Ovary (tissue), 9 donors: ENCODE data around the gene MSH3. TPM values are rescaled to one million over a fixed set of nuclear protein-coding genes. Genes with fewer than 3 reads are reported as not detected.

Experiments used
- DNase-seq, 5 donors: peaks; one replicate each; pipeline ENCODE4 v3.0.0-alpha.2; 2019 to 2020
- H3K27ac ChIP-seq, 2 donors: fragments of 200-600 bp; one replicate each; pipeline versions ENCODE4 v1.5.1 to v1.8.0; 2019 to 2022
- H3K27me3 ChIP-seq: fragments of 200-600 bp; one replicate; pipeline ENCODE4 v1.8.0; 2022
- H3K36me3 ChIP-seq: fragments of 200-600 bp; sonication (generic); one replicate; pipeline ENCODE4 v1.5.1; 2019
- H3K4me1 ChIP-seq: one replicate; pipeline ENCODE4 v1.8.1; 2013; ENCODE audit warnings: mild to moderate bottlenecking, moderate library complexity; ENCODE audit not compliant: insufficient read depth
- H3K4me3 ChIP-seq: fragments of 200-600 bp; sonication (generic); one replicate; pipeline ENCODE4 v1.5.1; 2017
- H3K9me3 ChIP-seq, 2 donors: fragments of 200-600 bp in 1 of 2; sonication (generic) in 1 of 2; one replicate each; pipeline versions ENCODE4 v1.5.1 to v1.8.1; 2013 to 2019; ENCODE audit warnings: mild to moderate bottlenecking in 1 of 2, moderate library complexity in 1 of 2
- EP300 ChIP-seq: sonication (generic); formaldehyde crosslinking; IDR thresholded peaks from one replicate; pipeline ENCODE4 v1.6.1; 2017; ENCODE audit warnings: antibody characterized with exemption
- POLR2A ChIP-seq: fragments of 450-650 bp; IDR thresholded peaks from one replicate; pipeline ENCODE4 v1.6.1; 2017; ENCODE audit warnings: antibody characterized with exemption, mild to moderate bottlenecking, moderate library complexity
- WGBS, 3 donors: extraction: QIAGEN DNeasy Blood & Tissue Kit in 1 of 3; methylation state at CpG; one replicate each; pipeline versions ENCODE4 v1.1.5 to v1.1.7; 2013 to 2017; 5-methylcytosine and 5-hydroxymethylcytosine counted together
- intact Hi-C, 4 donors: fragments of 100-400 bp; cut with DNase I; formaldehyde crosslinking; loops; one replicate each; pipeline versions ENCODE4 v1.11.0 to v1.15.1; 2022 to 2023
- polyA plus RNA-seq, 2 donors: library from polyadenylated mRNA; stranded (reverse); fragments of 200-250 nt in 1 of 2; fragments of 350-450 nt in 1 of 2; fragmentation: Illumina TruSeq in 1 of 2; extraction: RNeasy Lipid Tissue Mini Kit (QIAGEN cat#74804) in 1 of 2; gene quantifications; one replicate each; pipeline ENCODE4 v1.2.3, GENCODE V29; 2013 to 2014
- total RNA-seq, 7 donors: library from RNA; depleted of rRNA in 2 of 7; stranded (reverse); fragments of >200 nt in 2 of 7; fragmentation: NEBNext Ultra II Directional in 3 of 7; extraction: Animal tissue kit (Norgen Biotek cat#: 25700) in 3 of 7; gene quantifications; one replicate each; pipeline versions ENCODE4 v1.1.0 to v1.2.4, GENCODE V29; 2016 to 2023
- TF ChIP-seq, protein P1 (sequence below), 3 donors: fragments of 450-650 bp in 2 of 3; fragments of 200-600 bp in 1 of 3; IDR thresholded peaks; one replicate each; pipeline versions ENCODE4 v1.5.1 to v1.8.0; 2016 to 2022; ENCODE audit warnings: antibody characterized with exemption in 3 of 3, mild to moderate bottlenecking in 1 of 3
- donor health status: DM: no; HTN: no; CAD: no; lungs with moderate emphysema.
- donor health status: DM: no; HTN: no; CAD: no.
- donor health status: Bipolar disorder and iron deficiency.
- donor health status: DM: yes; HTN: yes; CAD: no.
- donor health status: DM: no; HTN: no; CAD: no.
- donor health status: DM: yes; HTN: yes; CAD: no.

MSH3 gene
- total and polyA plus RNA-seq, 9 donors: 5.1 to 17.0 (median 13.1) TPM

DNA sequence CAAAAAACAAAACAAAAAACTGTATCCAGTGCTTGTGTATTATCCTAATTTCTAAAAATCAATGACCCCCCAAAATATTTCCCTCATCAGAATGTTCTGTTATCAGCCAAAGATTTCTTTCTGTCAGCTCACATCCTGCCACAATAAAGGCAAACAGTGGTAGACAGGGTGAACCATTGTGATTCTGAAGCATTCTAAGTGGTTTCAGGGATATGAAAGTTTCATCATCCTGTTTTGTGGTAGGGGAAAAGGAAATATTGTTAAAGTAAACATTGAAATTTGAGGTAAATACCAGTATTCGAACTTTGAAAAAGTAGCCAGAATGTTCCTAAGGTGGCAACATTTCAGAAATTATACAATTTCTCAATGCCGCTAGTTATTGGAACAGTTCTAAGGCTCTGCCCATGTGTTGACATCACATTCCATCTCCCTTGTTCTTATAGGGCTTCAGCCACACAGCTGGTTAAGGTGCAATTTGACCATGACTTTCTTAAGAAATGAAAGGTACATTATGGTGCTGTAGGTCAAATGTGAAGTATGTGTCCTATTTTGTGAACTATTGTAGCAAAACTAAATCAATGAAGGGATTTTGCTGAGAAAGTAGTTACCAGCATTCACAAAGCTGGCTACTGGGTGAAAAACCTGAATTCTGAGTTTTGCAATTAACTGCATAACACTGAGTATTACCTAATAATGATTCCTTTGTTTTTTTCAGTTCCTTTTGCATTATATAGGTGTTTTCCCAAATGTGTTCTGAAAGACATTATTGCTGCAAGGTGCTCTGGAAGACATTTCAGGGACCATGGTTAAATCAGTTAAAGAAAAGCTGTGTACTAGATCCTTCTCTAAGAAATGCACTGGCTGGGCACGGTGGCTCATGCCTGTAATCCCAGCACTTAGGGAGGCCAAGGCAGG, 198.1 kb downstream of the MSH3 start:
- no peaks in the 10 kb centered on the region for H3K27me3 ChIP-seq
- no peaks in the 10 kb centered on the region for H3K4me1 ChIP-seq
- intact Hi-C loops: no loop called here
- H3K36me3 ChIP-seq: no peaks in the 10 kb centered on the region
- TF ChIP-seq, protein P1, sequence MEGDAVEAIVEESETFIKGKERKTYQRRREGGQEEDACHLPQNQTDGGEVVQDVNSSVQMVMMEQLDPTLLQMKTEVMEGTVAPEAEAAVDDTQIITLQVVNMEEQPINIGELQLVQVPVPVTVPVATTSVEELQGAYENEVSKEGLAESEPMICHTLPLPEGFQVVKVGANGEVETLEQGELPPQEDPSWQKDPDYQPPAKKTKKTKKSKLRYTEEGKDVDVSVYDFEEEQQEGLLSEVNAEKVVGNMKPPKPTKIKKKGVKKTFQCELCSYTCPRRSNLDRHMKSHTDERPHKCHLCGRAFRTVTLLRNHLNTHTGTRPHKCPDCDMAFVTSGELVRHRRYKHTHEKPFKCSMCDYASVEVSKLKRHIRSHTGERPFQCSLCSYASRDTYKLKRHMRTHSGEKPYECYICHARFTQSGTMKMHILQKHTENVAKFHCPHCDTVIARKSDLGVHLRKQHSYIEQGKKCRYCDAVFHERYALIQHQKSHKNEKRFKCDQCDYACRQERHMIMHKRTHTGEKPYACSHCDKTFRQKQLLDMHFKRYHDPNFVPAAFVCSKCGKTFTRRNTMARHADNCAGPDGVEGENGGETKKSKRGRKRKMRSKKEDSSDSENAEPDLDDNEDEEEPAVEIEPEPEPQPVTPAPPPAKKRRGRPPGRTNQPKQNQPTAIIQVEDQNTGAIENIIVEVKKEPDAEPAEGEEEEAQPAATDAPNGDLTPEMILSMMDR (IDR thresholded peaks at IDR 0.05): no peak
- TF ChIP-seq POLR2A (no peak), EP300 (no peak)
- 85 to 89% (median 87%) methylated on average over 3 of the region's 3 CpGs for WGBS, 3 donors
- DNase-seq: no peak
- no peak overlapping the region for H3K4me3 ChIP-seq
- peaks cover 0 to 5% of the 10 kb centered on the region in 2 donors for H3K9me3 ChIP-seq
- H3K27ac ChIP-seq: no peak overlapping the region

DNA sequence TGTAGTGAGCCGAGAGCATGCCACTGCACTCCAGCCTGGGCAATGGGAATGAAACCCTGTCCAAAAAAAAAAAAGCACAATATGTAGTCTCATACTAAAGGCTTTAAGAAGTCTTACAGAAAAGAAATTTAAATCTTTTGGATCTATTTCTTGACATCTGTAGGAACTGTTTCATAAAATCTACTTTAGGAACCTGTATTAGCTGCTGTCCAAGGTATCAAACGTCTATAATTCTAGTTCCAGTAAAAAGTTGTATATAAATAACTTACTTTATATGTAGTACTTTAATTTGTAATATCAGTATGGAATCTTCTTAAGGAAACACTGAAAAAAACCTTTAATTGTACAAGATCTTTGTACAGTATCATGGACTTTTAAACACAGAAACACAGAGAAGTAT, 199.0 kb downstream of the MSH3 start:
- no peaks in the 10 kb centered on the region for H3K4me1 ChIP-seq
- H3K27ac ChIP-seq: no peak overlapping the region
- no peaks in the 10 kb centered on the region for H3K27me3 ChIP-seq
- TF ChIP-seq, protein P1 (IDR thresholded peaks at IDR 0.05): no peak
- TF ChIP-seq EP300 (no peak), POLR2A (no peak)
- H3K9me3 ChIP-seq: peaks cover 0 to 5% of the 10 kb centered on the region in 2 donors
- no peak overlapping the region for H3K4me3 ChIP-seq
- no peaks in the 10 kb centered on the region for H3K36me3 ChIP-seq
- DNase-seq: no peak
- 68 to 81% (median 73%) methylated on average over 2 of the region's 2 CpGs for WGBS, 3 donors
- intact Hi-C loops: no loop called here

- H3K36me3 ChIP-seq: no peaks in the 10 kb centered on the region
- H3K27me3 ChIP-seq: no peaks in the 10 kb centered on the region
- peaks cover 0 to 5% of the 10 kb centered on the region in 2 donors for H3K9me3 ChIP-seq
- H3K4me1 ChIP-seq: no peaks in the 10 kb centered on the region
- TF ChIP-seq, protein P1 (IDR thresholded peaks at IDR 0.05): no peak
- TF ChIP-seq EP300: no peak
- TF ChIP-seq POLR2A: no peak
- no peak overlapping the region for H3K4me3 ChIP-seq
- H3K27ac ChIP-seq: no peak overlapping the region
- WGBS, 3 donors: 77 to 90% (median 85%) methylated on average over 2 of the region's 2 CpGs
- DNase-seq: no peak
- intact Hi-C loops: no loop called here
Observed at GRCh38 chr5:80854583-80854982, 200.1 kb downstream of the MSH3 start.

DNA sequence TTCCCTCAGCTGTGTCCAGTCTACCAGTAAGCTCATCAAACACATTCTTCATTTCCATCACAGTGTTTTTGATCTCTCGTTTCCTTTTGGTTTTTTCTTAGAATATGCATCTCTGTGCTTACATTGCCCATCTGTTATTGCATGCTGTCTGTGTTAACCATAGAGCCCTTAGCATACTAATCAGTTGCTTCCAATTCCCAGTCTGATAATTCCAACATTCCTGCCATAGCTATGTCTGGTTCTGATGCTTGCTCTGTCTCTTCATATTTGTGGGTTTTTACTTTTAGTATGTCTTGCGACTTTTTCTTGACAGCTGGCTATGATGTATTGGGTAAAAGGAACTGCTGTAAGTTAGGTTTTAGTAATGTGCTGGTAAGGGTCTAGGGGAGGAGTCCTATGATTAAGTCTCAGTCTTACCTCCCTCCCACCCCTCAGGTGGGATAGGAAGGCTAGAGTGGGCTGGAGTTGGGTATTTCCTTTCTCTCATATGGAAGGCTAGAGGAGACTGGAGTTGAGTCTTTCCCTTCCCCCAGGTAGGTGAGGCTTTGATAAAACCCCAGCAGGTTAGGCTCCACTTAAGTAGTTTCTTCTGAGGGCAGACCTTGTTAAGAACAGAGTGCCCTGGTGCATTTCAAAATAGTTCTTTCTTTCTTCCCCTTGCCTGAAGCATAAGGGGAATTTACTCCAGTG, 206.6 kb downstream of the MSH3 start:
- no peak overlapping the region for H3K4me3 ChIP-seq
- TF ChIP-seq EP300 (no peak), POLR2A (no peak)
- TF ChIP-seq, protein P1 (IDR thresholded peaks at IDR 0.05): no peak

More for the DNA sequence above, 206.6 kb downstream of the MSH3 start:
- WGBS, 3 donors: 30 to 61% (median 57%) methylated on average over 2 of the region's 2 CpGs
- H3K9me3 ChIP-seq: no peaks in the 10 kb centered on the region
- intact Hi-C loops: no loop called here
- H3K27ac ChIP-seq: no peak overlapping the region
- no peaks in the 10 kb centered on the region for H3K4me1 ChIP-seq
- H3K27me3 ChIP-seq: no peaks in the 10 kb centered on the region
- H3K36me3 ChIP-seq: no peaks in the 10 kb centered on the region
- DNase-seq: no peak
